Measurements from ENCODE around the gene MRC2. TPM values are rescaled to one million over a fixed set of nuclear protein-coding genes. Genes with fewer than 3 reads are reported as not detected.
A peak's percentile ranks its signal among the peaks of the same experiment; 100 is the strongest.

The MRC2 gene
- total RNA-seq, 1 donor from 2014 or later: 361 TPM

DNA sequence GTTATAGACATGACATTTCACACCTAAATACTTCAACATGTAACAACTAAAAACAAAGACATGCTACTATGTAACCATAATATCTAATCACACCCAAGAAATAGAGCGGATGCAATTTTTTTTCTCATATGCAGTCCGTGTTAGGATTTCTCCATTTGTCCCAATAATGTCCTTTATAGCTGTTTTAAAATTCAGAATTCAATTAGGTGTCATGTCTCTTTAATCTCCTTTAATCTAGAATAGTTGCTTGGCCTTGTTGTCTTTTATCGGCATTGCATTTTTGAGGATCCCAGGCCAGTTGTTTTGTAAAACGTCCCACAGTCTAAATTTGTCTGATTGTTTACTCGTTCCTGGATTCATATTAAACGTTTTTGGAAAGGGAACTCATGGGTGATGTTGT, 14.5 kb downstream of the MRC2 start:
- TF ChIP-seq EZH2 (IDR thresholded peaks at IDR 0.05; ENCODE audit: insufficient read depth, low read length): no peak
- TF ChIP-seq, protein P1, sequence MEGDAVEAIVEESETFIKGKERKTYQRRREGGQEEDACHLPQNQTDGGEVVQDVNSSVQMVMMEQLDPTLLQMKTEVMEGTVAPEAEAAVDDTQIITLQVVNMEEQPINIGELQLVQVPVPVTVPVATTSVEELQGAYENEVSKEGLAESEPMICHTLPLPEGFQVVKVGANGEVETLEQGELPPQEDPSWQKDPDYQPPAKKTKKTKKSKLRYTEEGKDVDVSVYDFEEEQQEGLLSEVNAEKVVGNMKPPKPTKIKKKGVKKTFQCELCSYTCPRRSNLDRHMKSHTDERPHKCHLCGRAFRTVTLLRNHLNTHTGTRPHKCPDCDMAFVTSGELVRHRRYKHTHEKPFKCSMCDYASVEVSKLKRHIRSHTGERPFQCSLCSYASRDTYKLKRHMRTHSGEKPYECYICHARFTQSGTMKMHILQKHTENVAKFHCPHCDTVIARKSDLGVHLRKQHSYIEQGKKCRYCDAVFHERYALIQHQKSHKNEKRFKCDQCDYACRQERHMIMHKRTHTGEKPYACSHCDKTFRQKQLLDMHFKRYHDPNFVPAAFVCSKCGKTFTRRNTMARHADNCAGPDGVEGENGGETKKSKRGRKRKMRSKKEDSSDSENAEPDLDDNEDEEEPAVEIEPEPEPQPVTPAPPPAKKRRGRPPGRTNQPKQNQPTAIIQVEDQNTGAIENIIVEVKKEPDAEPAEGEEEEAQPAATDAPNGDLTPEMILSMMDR (IDR thresholded peaks at IDR 0.05; ENCODE audit: insufficient read depth, low read depth, low read length): no peak
- peaks cover 2% of the 10 kb centered on the region for H3K4me1 ChIP-seq (ENCODE audit: insufficient read depth, low read length)
- peaks cover 89% of the 10 kb centered on the region for H3K79me2 ChIP-seq (ENCODE audit: insufficient read depth, low read length)
- H3K36me3 ChIP-seq (ENCODE audit: insufficient read depth, low read length): peaks cover 4% of the 10 kb centered on the region
- no peaks in the 10 kb centered on the region for H3K27me3 ChIP-seq (ENCODE audit: insufficient read depth, low read length)
- DNase-seq (ENCODE audit: low read depth): no peak
- no peaks in the 10 kb centered on the region for H3K27me3 Mint-ChIP-seq (ENCODE audit: low read depth, unreplicated experiment)
- no peak overlapping the region for H3K4me3 Mint-ChIP-seq (ENCODE audit: unreplicated experiment)
- H3K4me1 Mint-ChIP-seq (ENCODE audit: low read depth, unreplicated experiment): peaks cover 4% of the 10 kb centered on the region
- H3K4me2 ChIP-seq (ENCODE audit: low read length): no peak overlapping the region
- no peak overlapping the region for H3K4me3 ChIP-seq (ENCODE audit: insufficient read depth, low read depth, low read length)
- no peaks in the 10 kb centered on the region for H3K9me3 ChIP-seq (ENCODE audit: insufficient read depth, low read depth, low read length)
- no peak overlapping the region for H3K27ac ChIP-seq (ENCODE audit: low read depth, low read length)
- no peak overlapping the region for H2AFZ ChIP-seq (ENCODE audit: low read depth, low read length)
- peaks cover 77% of the 10 kb centered on the region for H4K20me1 ChIP-seq (ENCODE audit: insufficient read depth, low read length)
- no peak overlapping the region for H3K9ac ChIP-seq (ENCODE audit: low read length)
- peaks cover 14% of the 10 kb centered on the region for H3K36me3 Mint-ChIP-seq (ENCODE audit: low read depth, unreplicated experiment)
- H3K9me3 Mint-ChIP-seq (ENCODE audit: unreplicated experiment): no peaks in the 10 kb centered on the region
- no peak overlapping the region for H3K27ac Mint-ChIP-seq (ENCODE audit: unreplicated experiment)
- no peak for FAIRE-seq

DNA sequence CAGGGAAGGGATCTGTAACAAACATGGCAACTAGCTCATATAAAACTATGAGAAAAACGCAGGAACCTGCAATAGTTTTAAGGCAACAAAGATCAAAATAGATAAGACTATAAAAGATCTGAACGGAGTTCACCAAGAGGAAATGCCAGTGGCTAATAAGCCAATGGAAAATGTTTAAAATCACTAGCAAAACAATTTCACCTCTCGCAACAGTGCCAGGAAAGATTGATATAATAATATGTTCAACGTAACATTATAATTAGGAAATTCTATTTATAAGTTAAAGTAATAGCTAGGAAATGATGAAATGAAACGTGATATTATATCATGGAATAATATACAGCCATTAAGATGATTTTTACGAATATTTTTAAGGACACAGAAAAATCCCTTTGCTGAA, 16.0 kb downstream of the MRC2 start:
- FAIRE-seq (no peak), DNase-seq (ENCODE audit: low read depth) (no peak)
- Histone ChIP-seq H3K9ac (ENCODE audit: low read length) (no peak overlapping the region), H3K79me2 (ENCODE audit: insufficient read depth, low read length) (peaks cover 89% of the 10 kb centered on the region), H3K4me3 (ENCODE audit: insufficient read depth, low read depth, low read length) (no peak overlapping the region), H3K4me1 (ENCODE audit: insufficient read depth, low read length) (peaks cover 2% of the 10 kb centered on the region), H3K9me3 (ENCODE audit: insufficient read depth, low read depth, low read length) (no peaks in the 10 kb centered on the region), H3K4me2 (ENCODE audit: low read length) (no peak overlapping the region), H2AFZ (ENCODE audit: low read depth, low read length) (no peak overlapping the region), H3K27me3 (ENCODE audit: insufficient read depth, low read length) (no peaks in the 10 kb centered on the region), H3K27ac (ENCODE audit: low read depth, low read length) (no peak overlapping the region), H3K36me3 (ENCODE audit: insufficient read depth, low read length) (peaks cover 3% of the 10 kb centered on the region), H4K20me1 (ENCODE audit: insufficient read depth, low read length) (peaks cover 76% of the 10 kb centered on the region)
- Mint-ChIP-seq H3K27ac (ENCODE audit: unreplicated experiment) (no peak overlapping the region), H3K27me3 (ENCODE audit: low read depth, unreplicated experiment) (no peaks in the 10 kb centered on the region), H3K9me3 (ENCODE audit: unreplicated experiment) (no peaks in the 10 kb centered on the region), H3K4me3 (ENCODE audit: unreplicated experiment) (no peak overlapping the region), H3K4me1 (ENCODE audit: low read depth, unreplicated experiment) (peaks cover 6% of the 10 kb centered on the region), H3K36me3 (ENCODE audit: low read depth, unreplicated experiment) (peaks cover 11% of the 10 kb centered on the region)
- TF ChIP-seq, protein P1 (IDR thresholded peaks at IDR 0.05; ENCODE audit: insufficient read depth, low read depth, low read length): no peak

DNA sequence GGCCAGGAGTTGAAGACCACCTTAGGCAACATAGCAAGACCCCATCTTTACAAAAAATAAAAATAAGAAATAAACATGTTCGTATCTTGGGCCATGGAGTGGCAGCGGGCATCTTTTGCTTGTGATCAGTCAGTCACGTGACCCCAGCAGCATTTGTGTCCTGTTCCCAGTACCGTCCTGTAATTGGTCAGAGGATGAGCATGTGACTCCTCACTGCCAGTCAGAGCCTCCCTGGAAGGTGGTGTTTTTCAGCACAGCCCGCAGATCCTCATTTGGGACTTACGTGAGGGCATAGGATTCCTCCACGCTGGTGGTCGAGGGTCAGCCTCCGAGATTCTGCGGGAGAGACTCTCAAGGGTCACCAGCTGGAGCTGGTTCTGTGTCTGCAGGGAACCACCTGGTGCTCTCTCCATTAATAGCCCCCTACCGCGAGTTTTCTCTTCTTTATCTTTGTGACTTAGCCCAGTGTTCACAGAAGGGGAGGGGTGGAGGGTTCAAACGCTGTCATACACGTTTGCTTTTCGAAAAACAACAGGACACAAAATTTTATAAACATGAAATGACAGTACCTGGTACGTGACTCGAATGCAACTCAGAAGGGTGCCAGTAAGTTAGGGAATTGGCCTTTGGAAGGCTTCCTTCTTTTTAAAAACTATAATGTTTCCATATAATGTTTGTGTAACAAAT, 17.2 kb downstream of the MRC2 start:
- Mint-ChIP-seq H3K27ac (ENCODE audit: unreplicated experiment) (peak overlapping the region; percentile 14), H3K4me3 (ENCODE audit: unreplicated experiment) (no peak overlapping the region), H3K4me1 (ENCODE audit: low read depth, unreplicated experiment) (peaks cover 6% of the 10 kb centered on the region), H3K9me3 (ENCODE audit: unreplicated experiment) (no peaks in the 10 kb centered on the region), H3K36me3 (ENCODE audit: low read depth, unreplicated experiment) (peaks cover 11% of the 10 kb centered on the region), H3K27me3 (ENCODE audit: low read depth, unreplicated experiment) (no peaks in the 10 kb centered on the region)
- H3K27me3 ChIP-seq (ENCODE audit: insufficient read depth, low read length): no peaks in the 10 kb centered on the region
- FAIRE-seq: no peak
- no peak overlapping the region for H2AFZ ChIP-seq (ENCODE audit: low read depth, low read length)
- no peak overlapping the region for H3K27ac ChIP-seq (ENCODE audit: low read depth, low read length)
- DNase-seq (ENCODE audit: low read depth): no peak
- no peak overlapping the region for H3K9ac ChIP-seq (ENCODE audit: low read length)
- TF ChIP-seq, protein P1 (IDR thresholded peaks at IDR 0.05; ENCODE audit: insufficient read depth, low read depth, low read length): no peak
- no peak for TF ChIP-seq EZH2 (IDR thresholded peaks at IDR 0.05; ENCODE audit: insufficient read depth, low read length)
- no peak overlapping the region for H3K4me3 ChIP-seq (ENCODE audit: insufficient read depth, low read depth, low read length)
- peaks cover 2% of the 10 kb centered on the region for H3K4me1 ChIP-seq (ENCODE audit: insufficient read depth, low read length)
- H3K9me3 ChIP-seq (ENCODE audit: insufficient read depth, low read depth, low read length): no peaks in the 10 kb centered on the region
- H4K20me1 ChIP-seq (ENCODE audit: insufficient read depth, low read length): peaks cover 85% of the 10 kb centered on the region
- H3K79me2 ChIP-seq (ENCODE audit: insufficient read depth, low read length): peaks cover 89% of the 10 kb centered on the region
- peaks cover 3% of the 10 kb centered on the region for H3K36me3 ChIP-seq (ENCODE audit: insufficient read depth, low read length)
- H3K4me2 ChIP-seq (ENCODE audit: low read length): no peak overlapping the region
